HG02610 (cell line): Measurements from ENCODE around the gene NCMAP.
"Not testable (repeated sequence)": the region's sequence is repeated elsewhere in the genome, so short reads cannot be mapped to it uniquely, and the experiment has no call there.

Experiments used
- ATAC-seq: cut with Tn5 transposase; IDR thresholded peaks from one replicate; pipeline ENCODE4 v1.9.1; 2021; ENCODE audit warnings: mild to moderate bottlenecking, moderate library complexity; ENCODE audit not compliant: unreplicated experiment

NCMAP gene

GRCh38 chr1:24541711-24542346 lies 14.1 kb upstream of the NCMAP start:
- no peak for ATAC-seq

- no peak for ATAC-seq
These were observed 11.6 kb upstream of the NCMAP start for GRCh38 chr1:24544239-24544638.

GRCh38 chr1:24545662-24546061 lies 10.2 kb upstream of the NCMAP start:
- no peak for ATAC-seq

GRCh38 chr1:24547195-24547594 lies 8.7 kb upstream of the NCMAP start:
- no peak for ATAC-seq

- ATAC-seq = no peak
These were observed 7.8 kb upstream of the NCMAP start for GRCh38 chr1:24548070-24548469.

DNA sequence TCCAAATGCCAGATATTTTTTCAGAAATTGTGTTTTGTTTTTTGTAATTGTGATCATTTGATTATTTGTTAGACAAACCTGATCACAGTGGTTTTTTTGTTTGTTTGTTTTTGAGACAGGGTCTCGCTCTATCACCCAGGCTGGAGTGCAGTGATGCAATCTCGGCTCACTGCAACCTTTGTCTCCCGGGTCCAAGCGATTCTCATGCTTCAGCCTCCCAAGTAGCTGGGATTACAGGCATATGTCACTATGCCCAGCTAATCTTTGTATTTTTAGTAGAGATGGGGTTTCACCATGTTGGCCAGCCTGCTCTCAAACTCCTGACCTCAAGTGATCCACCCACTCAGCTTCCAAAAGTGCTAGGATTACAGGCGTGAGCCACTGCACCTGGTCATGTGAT lies 6.7 kb upstream of the NCMAP start:
- not testable (repeated sequence) for ATAC-seq

DNA sequence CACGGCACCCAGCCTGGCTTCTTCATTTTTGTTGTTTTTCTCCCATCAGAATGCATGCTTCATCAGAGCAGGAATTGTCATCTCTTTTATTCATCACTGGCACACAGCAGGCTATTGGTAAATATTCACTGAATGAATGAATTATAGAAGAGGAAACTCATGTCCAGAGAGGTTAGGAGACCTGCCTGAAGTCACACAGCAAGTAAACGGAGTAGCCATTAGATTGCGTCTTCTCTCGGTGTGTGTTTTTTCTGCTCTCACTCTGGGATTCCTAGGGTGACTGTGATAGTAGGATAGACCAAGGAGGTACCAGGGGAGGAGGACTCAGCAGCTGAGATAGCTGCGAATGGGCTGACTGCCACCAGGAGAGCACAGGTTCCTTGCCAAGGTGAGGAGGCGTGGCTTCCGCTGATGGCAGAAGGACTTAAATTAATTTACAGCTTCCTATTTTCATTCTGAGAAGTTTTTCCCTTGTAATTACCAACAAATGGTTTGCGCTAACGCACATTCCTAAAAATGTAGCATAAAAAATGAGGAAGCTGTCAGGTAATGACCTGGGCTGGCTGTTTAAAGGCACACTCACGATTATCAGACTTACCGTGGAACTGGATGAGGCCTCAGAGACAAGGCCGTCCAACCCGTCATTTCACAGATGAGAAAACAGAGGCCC lies 4.5 kb upstream of the NCMAP start:
- no peak for ATAC-seq

DNA sequence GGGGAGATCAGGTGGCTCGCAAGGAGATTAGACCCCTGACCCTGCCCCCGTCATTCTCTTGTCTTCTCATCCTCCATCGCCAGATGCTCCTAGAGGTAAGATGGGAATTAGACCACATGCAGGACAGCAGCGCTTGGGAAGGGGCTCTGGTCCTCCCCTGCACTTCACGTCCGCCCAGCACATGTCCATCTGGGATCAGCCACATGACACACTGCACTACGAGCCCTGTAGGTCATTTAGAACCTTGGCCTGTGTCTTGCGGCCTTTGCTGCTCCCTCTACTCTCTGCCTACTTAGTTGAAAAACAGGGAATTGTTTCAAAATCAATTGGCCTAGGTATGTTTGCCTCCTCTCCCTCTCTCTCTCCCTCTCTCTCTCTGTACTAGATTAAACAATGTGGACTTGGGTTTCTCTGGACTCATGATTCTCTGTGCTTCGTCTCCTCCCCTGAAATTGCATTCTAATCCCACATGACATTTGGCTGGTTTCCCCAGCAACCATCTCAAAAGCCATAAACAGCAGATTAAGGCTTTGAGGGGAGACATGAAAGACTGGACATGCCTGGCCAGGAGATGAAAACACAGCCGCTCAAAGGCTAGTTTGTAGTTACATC lies 3.8 kb upstream of the NCMAP start:
- ATAC-seq = no peak

DNA sequence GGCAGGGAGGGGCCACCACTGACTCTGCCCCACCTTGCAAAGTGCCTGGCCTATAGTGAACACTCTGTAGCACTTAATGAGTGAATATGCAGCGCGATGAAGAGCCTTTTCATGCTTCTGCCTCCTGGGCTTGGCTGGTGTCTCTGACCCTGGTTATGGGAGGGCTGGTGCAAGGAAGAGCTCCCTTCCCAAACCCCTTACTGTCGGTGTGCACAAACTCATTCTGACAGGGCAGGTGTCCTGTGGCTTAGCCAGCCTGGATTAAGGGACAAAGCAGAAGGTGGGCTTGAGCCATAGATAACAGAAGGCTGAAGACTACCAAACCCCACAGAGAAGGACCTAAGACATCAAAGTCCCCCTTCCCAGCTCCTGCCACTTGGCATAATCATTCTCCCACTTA lies 2.0 kb upstream of the NCMAP start:
- ATAC-seq = no peak

GRCh38 chr1:24554714-24555113 lies 1.2 kb upstream of the NCMAP start:
- no peak for ATAC-seq

GRCh38 chr1:24556414-24556795 lies 518 bp downstream of the NCMAP start:
- ATAC-seq = no peak

DNA sequence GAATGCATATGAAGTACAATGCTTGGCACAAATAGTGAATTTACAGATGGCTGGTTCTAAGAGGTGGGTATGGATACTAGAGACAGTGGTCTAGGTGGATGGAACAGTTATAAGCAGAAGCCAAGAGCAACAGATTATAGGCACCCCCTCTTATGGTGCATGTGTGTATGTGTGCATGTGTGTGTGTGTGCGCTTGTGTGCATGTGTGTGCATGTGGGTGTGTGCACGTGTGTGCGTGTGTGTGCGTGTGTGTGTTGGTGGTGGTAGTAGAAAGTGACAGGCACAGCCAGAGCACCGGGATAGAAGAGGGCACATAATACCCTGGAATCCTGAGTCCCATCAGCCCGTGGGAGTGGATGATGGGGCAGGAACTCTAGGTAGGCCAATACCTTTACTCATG lies 1.3 kb downstream of the NCMAP start:
- no peak for ATAC-seq

DNA sequence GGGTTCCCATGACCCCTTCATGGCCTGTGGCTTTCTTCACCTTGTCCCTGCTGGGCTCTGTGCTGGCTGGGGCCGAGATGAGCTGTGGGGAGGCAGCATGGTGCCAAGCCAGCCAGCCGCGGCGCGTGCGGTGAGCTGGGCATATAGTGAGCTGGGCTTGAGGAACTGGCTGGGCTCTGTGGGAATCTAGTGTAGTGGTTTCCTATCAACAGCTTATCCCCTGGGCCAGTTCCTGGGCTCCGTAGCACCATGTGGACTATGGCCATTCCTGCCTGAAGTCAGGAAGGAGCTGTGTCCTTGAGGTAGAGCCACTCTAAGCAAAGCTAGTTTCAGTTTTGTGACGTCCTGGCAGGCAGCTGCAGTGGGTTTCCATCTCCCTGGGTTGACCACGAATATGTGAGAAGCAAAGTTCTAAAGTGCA lies 1.8 kb downstream of the NCMAP start:
- no peak for ATAC-seq

GRCh38 chr1:24558455-24558854 lies 2.6 kb downstream of the NCMAP start:
- ATAC-seq = no peak

DNA sequence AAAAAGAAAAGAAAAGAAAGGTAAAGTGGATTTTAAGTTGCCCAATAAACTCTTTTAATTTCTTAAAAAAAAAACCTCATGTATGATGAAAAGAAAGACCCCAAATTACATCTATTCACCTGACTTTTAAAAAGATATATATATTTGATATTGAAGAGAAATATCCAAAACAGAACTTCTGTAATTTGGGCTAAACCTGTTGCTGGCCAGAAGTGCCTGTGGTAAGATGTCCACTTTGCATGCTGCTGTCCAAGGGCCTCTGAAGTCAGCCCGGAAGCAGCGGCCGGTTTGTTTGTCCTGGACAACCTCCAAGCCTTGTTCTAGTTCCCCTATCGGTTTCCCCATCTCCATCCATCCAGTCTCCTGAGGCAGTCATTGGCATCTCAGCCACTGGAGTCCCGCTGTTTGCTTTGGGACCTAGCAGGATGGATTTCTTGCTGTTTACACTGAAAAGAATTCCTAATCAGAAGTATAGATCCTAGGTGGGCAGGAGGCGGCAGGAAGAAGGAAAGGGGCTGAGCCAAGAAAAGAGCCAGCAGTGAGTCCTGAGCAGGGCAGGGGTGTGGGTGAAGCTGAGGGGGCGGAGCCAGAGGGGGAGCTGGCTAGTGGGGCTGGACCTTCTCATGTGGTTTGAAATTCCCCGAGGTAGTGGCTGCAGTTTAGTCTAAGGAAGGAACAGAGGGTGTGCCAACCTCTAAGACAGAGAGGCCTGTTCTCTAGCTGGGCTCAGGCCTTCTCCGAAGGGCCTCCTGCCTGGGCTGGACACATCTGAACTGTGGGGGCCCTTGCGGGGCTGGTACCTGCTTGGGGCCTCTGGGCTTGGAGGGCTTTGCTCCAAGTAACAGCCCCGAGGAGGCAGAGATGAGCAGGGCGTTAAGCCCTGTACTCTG lies 3.3 kb downstream of the NCMAP start:
- ATAC-seq = no peak

- no peak for ATAC-seq
These were observed 4.5 kb downstream of the NCMAP start for GRCh38 chr1:24560361-24560760.

- ATAC-seq = no peak
These were observed 6.7 kb downstream of the NCMAP start for GRCh38 chr1:24562625-24563024.

DNA sequence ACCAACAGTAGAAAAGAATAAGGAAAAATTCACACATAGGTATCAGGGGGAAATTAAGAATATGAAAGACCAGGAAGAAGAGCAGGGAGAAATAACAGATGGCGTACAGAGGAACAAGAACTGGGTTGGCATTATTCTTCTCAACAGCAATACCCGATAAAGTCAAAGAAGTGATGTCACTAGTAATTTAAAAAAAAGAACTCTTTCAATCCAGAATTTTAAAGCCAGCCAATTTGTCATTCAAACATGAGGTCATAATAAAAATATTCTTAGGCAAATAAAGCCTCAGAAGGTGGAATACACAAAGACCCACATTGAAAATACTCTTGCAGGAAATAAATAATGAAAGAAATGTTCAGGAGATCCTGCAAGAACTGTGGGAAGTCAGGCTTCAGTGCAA lies 8.8 kb downstream of the NCMAP start:
- ATAC-seq = no peak

- ATAC-seq = no peak
These were observed 10.5 kb downstream of the NCMAP start for GRCh38 chr1:24566236-24566867.

- no peak for ATAC-seq
These were observed 12.0 kb downstream of the NCMAP start for GRCh38 chr1:24567792-24568388.

- no peak for ATAC-seq
These were observed 12.6 kb downstream of the NCMAP start for GRCh38 chr1:24568475-24568874.
